Upper lobe of left lung (tissue), 4 donors: Measurements from ENCODE around the gene FANCC.

Experiments
- POLR2A ChIP-seq, 4 donors: fragments of 450-650 bp; IDR thresholded peaks; one replicate each; pipeline ENCODE4 v1.5.1; 2016 to 2017; ENCODE audit warnings: antibody characterized with exemption in 4 of 4, mild to moderate bottlenecking in 2 of 4
- TF ChIP-seq, protein P1 (sequence below), 6 experiments: fragments of 450-650 bp in 4 of 6; fragments of 200-600 bp in 2 of 6; sonication (generic) in 2 of 6; IDR thresholded peaks; one replicate each; pipeline ENCODE4 v1.5.1; 2016 to 2019; ENCODE audit warnings: antibody characterized with exemption in 6 of 6

DNA sequence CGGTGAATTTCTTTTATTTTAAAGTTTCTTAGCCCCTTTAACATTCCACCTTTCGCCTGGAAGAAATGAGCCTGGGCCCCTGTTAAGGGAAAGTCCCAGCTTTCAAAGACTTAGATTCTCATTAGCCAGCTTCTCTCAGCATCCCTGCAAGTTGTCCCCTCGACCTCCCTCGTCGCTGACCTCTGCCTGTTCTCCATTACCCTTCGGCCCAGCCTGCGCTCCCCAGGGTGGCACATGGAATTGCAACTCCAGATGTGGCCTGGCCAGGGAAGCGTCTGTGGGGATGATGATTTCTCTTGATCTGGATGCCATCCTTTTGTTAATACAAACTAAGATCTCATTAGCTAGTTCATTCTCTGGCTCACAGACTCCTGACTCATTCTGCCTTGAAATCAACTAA is 43.4 kb upstream of the FANCC start:
- TF ChIP-seq, protein P1, sequence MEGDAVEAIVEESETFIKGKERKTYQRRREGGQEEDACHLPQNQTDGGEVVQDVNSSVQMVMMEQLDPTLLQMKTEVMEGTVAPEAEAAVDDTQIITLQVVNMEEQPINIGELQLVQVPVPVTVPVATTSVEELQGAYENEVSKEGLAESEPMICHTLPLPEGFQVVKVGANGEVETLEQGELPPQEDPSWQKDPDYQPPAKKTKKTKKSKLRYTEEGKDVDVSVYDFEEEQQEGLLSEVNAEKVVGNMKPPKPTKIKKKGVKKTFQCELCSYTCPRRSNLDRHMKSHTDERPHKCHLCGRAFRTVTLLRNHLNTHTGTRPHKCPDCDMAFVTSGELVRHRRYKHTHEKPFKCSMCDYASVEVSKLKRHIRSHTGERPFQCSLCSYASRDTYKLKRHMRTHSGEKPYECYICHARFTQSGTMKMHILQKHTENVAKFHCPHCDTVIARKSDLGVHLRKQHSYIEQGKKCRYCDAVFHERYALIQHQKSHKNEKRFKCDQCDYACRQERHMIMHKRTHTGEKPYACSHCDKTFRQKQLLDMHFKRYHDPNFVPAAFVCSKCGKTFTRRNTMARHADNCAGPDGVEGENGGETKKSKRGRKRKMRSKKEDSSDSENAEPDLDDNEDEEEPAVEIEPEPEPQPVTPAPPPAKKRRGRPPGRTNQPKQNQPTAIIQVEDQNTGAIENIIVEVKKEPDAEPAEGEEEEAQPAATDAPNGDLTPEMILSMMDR (IDR thresholded peaks at IDR 0.05) = no peak
- TF ChIP-seq POLR2A (IDR thresholded peaks at IDR 0.05) = no peak
